NB4 (cell line): ENCODE data around the gene CHRNE.

Experiments used
- CTCF ChIP-seq: IDR thresholded peaks from one replicate; pipeline ENCODE4 v1.5.1; 2012; ENCODE audit warnings: low read depth, low read length
- MAX ChIP-seq: IDR thresholded peaks from 2 replicates; pipeline ENCODE4 v1.6.1; 2011; ENCODE audit warnings: low read depth, low read length
- MYC ChIP-seq: IDR thresholded peaks from 2 replicates; pipeline ENCODE4 v1.6.1; 2011; ENCODE audit warnings: low read depth, low read length
- POLR2A ChIP-seq: IDR thresholded peaks from 2 replicates; pipeline ENCODE4 v1.6.1; 2011; ENCODE audit warnings: mild to moderate bottlenecking; ENCODE audit not compliant: insufficient read length; ENCODE audit errors: extremely low read depth

- no peak for TF ChIP-seq CTCF
- TF ChIP-seq POLR2A: no peak
- TF ChIP-seq MAX: no peak
- no peak for TF ChIP-seq MYC
Measured at GRCh38 chr17:4880857-4881256, 22.0 kb downstream of the CHRNE start.
